Articular chondrocyte of knee joint (primary cell): ENCODE data around the gene MYB. TPM values are rescaled to one million over a fixed set of nuclear protein-coding genes. Genes with fewer than 3 reads are reported as not detected.

Experiments used
- small RNA-seq: library from RNA; depleted of rRNA; stranded (forward); fragments of <200 nt; gene quantifications from one replicate; pipeline ENCODE3, GENCODE V24; 2012
- total RNA-seq: library from RNA; depleted of rRNA; stranded (reverse); fragments of >200 nt; gene quantifications from 2 replicates; pipeline ENCODE4 v1.2.3, GENCODE V29; 2012

The MYB gene
- 0.11 and 0.13 TPM in 2 replicates for total RNA-seq

GRCh38 chr6:135180542-135181332 is at the start of gene MYB:
MYB (plus strand) TSS chr6:135181308; CDS start chr6:135181514, 206 bp downstream.

Small RNA genes within 50 kb of the gene (small RNA-seq; reads per million reads assigned to genes)
- gene MIR548A2 = not detected

Other genes starting within 250 kb of the MYB start
- 0.43 and 0.78 TPM in 2 replicates for gene ALDH8A1, start 231.2 kb upstream of the MYB start, total RNA-seq
- 125 and 133 TPM in 2 replicates for gene HBS1L, start 126.5 kb upstream of the MYB start, total RNA-seq